IMR-90 (cell line): ENCODE results near the gene ASTN2. TPM values are rescaled to one million over a fixed set of nuclear protein-coding genes. Genes with fewer than 3 reads are reported as not detected.

Experiments used
- ATAC-seq: fragments of 200-7000 bp; cut with Tn5 transposase; 2 replicates; pipeline ENCODE4 v1.9.1; 2020; ENCODE audit warnings: low read depth, mild to moderate bottlenecking, moderate library complexity
- BruUV-seq: library from RNA; stranded (reverse); fragments of 400-500 nt; replicated peaks from 2 replicates; lab custom pipeline; 2021; lab: Mats Ljungman, UMichigan
- CTCF ChIA-PET: fragments of 300-600 bp; formaldehyde crosslinking; extraction: SDS; loops from one replicate; lab custom pipeline; 2021; ENCODE audit warnings: antibody characterized with exemption; lab: Yijun Ruan, JAX
- POLR2A ChIA-PET: fragments of 300-600 bp; sonication (Branson Sonifier 250); formaldehyde crosslinking; loops from one replicate; lab custom pipeline; 2022; ENCODE audit warnings: antibody characterized with exemption; ENCODE audit not compliant: unreplicated experiment; lab: Charles Lee
- DNase-seq: peaks from one replicate; pipeline ENCODE4 v3.0.0; 2013
- H2AFZ ChIP-seq: replicated peaks from 2 replicates; pipeline ENCODE3; 2013; ENCODE audit warnings: low read length, mild to moderate bottlenecking; ENCODE audit not compliant: poor library complexity
- H2AK5ac ChIP-seq: 2 replicates; pipeline ENCODE4 v1.6.1; 2013; ENCODE audit warnings: low read depth, low read length, inconsistent platforms
- H2AK9ac ChIP-seq: replicated peaks from 2 replicates; pipeline ENCODE3; 2013; ENCODE audit warnings: mild to moderate bottlenecking, low read depth, low read length, moderate library complexity; ENCODE audit not compliant: poor library complexity
- H2BK120ac ChIP-seq: 2 replicates; pipeline ENCODE4 v1.6.1; 2013; ENCODE audit warnings: low read depth, low read length, inconsistent platforms
- H2BK15ac ChIP-seq: 3 replicates; pipeline ENCODE4 v1.6.1; 2013; ENCODE audit warnings: low read depth, low read length, inconsistent platforms
- H2BK20ac ChIP-seq: 2 replicates; pipeline ENCODE4 v1.6.1; 2013; ENCODE audit warnings: low read depth, mild to moderate bottlenecking, inconsistent platforms, low read length, moderate library complexity
- H2BK5ac ChIP-seq: 2 replicates; pipeline ENCODE4 v1.6.1; 2013; ENCODE audit warnings: mild to moderate bottlenecking, low read depth, low read length, inconsistent platforms; ENCODE audit not compliant: poor library complexity, severe bottlenecking
- H3K14ac ChIP-seq: replicated peaks from 2 replicates; pipeline ENCODE4 v1.6.1; 2013; ENCODE audit warnings: low read depth, low read length, inconsistent platforms
- H3K18ac ChIP-seq: 2 replicates; pipeline ENCODE4 v1.6.1; 2013; ENCODE audit warnings: low read depth, low read length, control low read depth
- H3K23ac ChIP-seq: 2 replicates; pipeline ENCODE4 v1.6.1; 2013; ENCODE audit warnings: low read depth, low read length, inconsistent platforms
- H3K27ac ChIP-seq: 2 replicates; pipeline ENCODE4 v1.5.1; 2013; ENCODE audit warnings: mild to moderate bottlenecking, control low read depth, low read length; ENCODE audit not compliant: insufficient read depth
- H3K27me3 ChIP-seq: 2 replicates; pipeline ENCODE4 v1.6.1; 2013; ENCODE audit warnings: low read length; ENCODE audit not compliant: control insufficient read depth, insufficient read depth
- H3K36me3 ChIP-seq: 2 replicates; pipeline ENCODE4 v1.6.1; 2013; ENCODE audit warnings: low read length, mixed read lengths; ENCODE audit not compliant: control insufficient read depth, insufficient read depth
- H3K4ac ChIP-seq: 2 replicates; pipeline ENCODE4 v1.6.1; 2013; ENCODE audit warnings: low read depth, low read length, inconsistent platforms
- H3K4me1 ChIP-seq: 2 replicates; pipeline ENCODE4 v1.6.1; 2013; ENCODE audit warnings: low read length, mixed read lengths; ENCODE audit not compliant: control insufficient read depth, insufficient read depth
- H3K4me2 ChIP-seq: 2 replicates; pipeline ENCODE4 v1.6.1; 2013; ENCODE audit warnings: low read depth, mild to moderate bottlenecking, control low read depth, low read length, moderate library complexity
- H3K4me3 ChIP-seq: 2 replicates; pipeline ENCODE4 v1.5.1; 2013; ENCODE audit warnings: low read depth, mild to moderate bottlenecking, control low read depth, low read length, moderate library complexity; ENCODE audit not compliant: insufficient read depth
- H3K56ac ChIP-seq: 2 replicates; pipeline ENCODE4 v1.6.1; 2013; ENCODE audit warnings: low read length, inconsistent platforms; ENCODE audit not compliant: insufficient read depth; ENCODE audit errors: extremely low read depth
- H3K79me1 ChIP-seq, 2 experiments: 2 replicates each; pipeline ENCODE4 v1.6.1; 2013; ENCODE audit warnings: low read length in 2 of 2, inconsistent platforms in 1 of 2, low read depth in 1 of 2
- H3K9ac ChIP-seq: 2 replicates; pipeline ENCODE4 v1.6.1; 2013; ENCODE audit warnings: low read depth, low read length, control low read depth
- H3K9me1 ChIP-seq: 2 replicates; pipeline ENCODE4 v1.6.1; 2013; ENCODE audit warnings: low read length, inconsistent platforms; ENCODE audit not compliant: insufficient read depth
- H3K9me3 ChIP-seq: 2 replicates; pipeline ENCODE4 v1.6.1; 2013; ENCODE audit warnings: low read length; ENCODE audit not compliant: control insufficient read depth, insufficient read depth
- H4K20me1 ChIP-seq: 2 replicates; pipeline ENCODE4 v1.6.1; 2013; ENCODE audit warnings: low read length, inconsistent platforms; ENCODE audit not compliant: insufficient read depth
- H4K5ac ChIP-seq: 2 replicates; pipeline ENCODE4 v1.6.1; 2013; ENCODE audit warnings: mild to moderate bottlenecking, low read depth, low read length, control low read depth
- H4K8ac ChIP-seq, 2 experiments: 2 replicates each; pipeline ENCODE4 v1.6.1; 2013; ENCODE audit warnings: low read depth in 2 of 2, low read length in 2 of 2, control low read depth in 1 of 2, inconsistent platforms in 1 of 2
- H4K91ac ChIP-seq: 2 replicates; pipeline ENCODE4 v1.6.1; 2013; ENCODE audit warnings: low read depth, low read length, inconsistent platforms; ENCODE audit not compliant: insufficient read depth
- BHLHE40 ChIP-seq: fragments of 150-350 bp; IDR thresholded peaks from 2 replicates; pipeline ENCODE4 v1.6.1; 2016; ENCODE audit warnings: mild to moderate bottlenecking, low read depth, low read length
- FOS ChIP-seq: fragments of 150-350 bp; IDR thresholded peaks from 2 replicates; pipeline ENCODE4 v1.6.1; 2016; ENCODE audit warnings: low read depth, low read length
- RCOR1 ChIP-seq: IDR thresholded peaks from 2 replicates; pipeline ENCODE4 v1.6.1; 2012; ENCODE audit warnings: mild to moderate bottlenecking, low read length, improper control_type of control experiment; ENCODE audit not compliant: insufficient replicate concordance
- WGBS, 2 experiments: methylation state at CpG; one replicate each; pipeline versions ENCODE4 v1.1.5 to v1.1.7; 2013; ENCODE audit warnings: missing lambda C conversion rate in 2 of 2; ENCODE audit not compliant: insufficient read length in 1 of 2; ENCODE audit errors: extremely low coverage in 2 of 2; 5-methylcytosine and 5-hydroxymethylcytosine counted together
- dilution Hi-C: fragments of 300-500 bp; cut with HindIII; formaldehyde crosslinking; loops from one replicate; pipeline ENCODE4 v1.14.3; 2018; ENCODE audit warnings: low sequenced_read_pairs; ENCODE audit not compliant: unreplicated experiment
- in situ Hi-C: fragments of 300-500 bp; cut with MboI; formaldehyde crosslinking; loops from 3 replicates; pipeline ENCODE4 v1.14.3; 2019; ENCODE audit warnings: low sequenced_read_pairs, inconsistent platforms, mixed read lengths
- intact Hi-C: fragments of 100-400 bp; cut with micrococcal nuclease; formaldehyde crosslinking; loops from 2 replicates; pipeline ENCODE4 v1.10.0; 2022
- polyA plus RNA-seq, 3 experiments: library from polyadenylated mRNA; depleted of rRNA; stranded (reverse); fragments of >200 nt; gene quantifications; 2 replicates each; pipeline ENCODE4 v1.2.3, GENCODE V29; 2012; ENCODE audit warnings: low replicate concordance in 1 of 3
- total RNA-seq: library from RNA; depleted of rRNA; stranded (reverse); fragments of >200 nt; gene quantifications from 2 replicates; pipeline ENCODE4 v1.2.3, GENCODE V29; 2012
- TF ChIP-seq, protein P1 (sequence below): fragments of 150-350 bp; IDR thresholded peaks from 2 replicates; pipeline ENCODE4 v1.6.1; 2016; ENCODE audit warnings: low read depth, mild to moderate bottlenecking, low read length, moderate library complexity, borderline replicate concordance
- TF ChIP-seq, protein P2 (sequence below): fragments of 150-350 bp; IDR thresholded peaks from 2 replicates; pipeline ENCODE4 v1.6.1; 2017; ENCODE audit warnings: mild to moderate bottlenecking, antibody characterized with exemption, low read length, low read depth

The ASTN2 gene
- total and polyA plus RNA-seq, 2 of the 4 experiments (the other 2 are of a cell fraction), result 3.8 to 6.8 TPM

DNA sequence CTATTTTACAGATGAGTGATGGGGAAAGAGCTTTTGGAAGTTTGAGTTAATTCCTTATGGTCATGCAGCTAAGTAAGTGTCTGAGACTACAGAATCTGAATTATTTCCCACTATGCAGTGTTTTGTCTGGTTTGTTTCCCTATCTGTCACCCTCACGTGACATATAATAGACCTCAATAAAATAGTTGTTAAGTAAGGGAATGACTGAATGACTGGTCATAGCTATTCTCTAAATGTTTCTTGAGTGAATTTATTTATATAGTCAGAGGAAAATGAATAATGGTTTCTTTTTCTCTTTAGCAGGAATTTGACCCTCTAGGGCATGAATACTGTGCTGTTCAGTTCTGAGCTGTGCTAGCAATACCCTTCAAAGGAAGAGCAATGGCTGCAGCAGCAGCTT lies 717.5 kb downstream of the ASTN2 start:
- Histone ChIP-seq H3K27me3 (no peaks in the 10 kb centered on the region), H2AK9ac (no peak overlapping the region), H3K27ac (no peak overlapping the region), H2AFZ (no peak overlapping the region), H3K4me1 (peaks cover 16% of the 10 kb centered on the region), H3K4me3 (no peak overlapping the region), H3K56ac (no peak overlapping the region; the same call in 1 of the 2 replicates), H4K5ac (no peak overlapping the region), H2BK120ac (no peak overlapping the region), H3K79me1 (peaks cover 50 to 79% of the 10 kb centered on the region in 2 experiments; a peak in 3 of 4 replicates), H3K4ac (peak overlapping the region; percentile 57; the same call in 1 of the 2 replicates), H2BK5ac (no peak overlapping the region), H4K20me1 (peaks cover 76% of the 10 kb centered on the region), H3K14ac (no peak overlapping the region), H3K9me1 (peaks cover 23% of the 10 kb centered on the region), H2BK15ac (no peak overlapping the region), H2AK5ac (peak overlapping the region; percentile 52; the same call in 1 of the 2 replicates), H3K9ac (no peak overlapping the region), H3K4me2 (no peak overlapping the region), H2BK20ac (no peak overlapping the region; the same call in 1 of the 2 replicates), H3K36me3 (peaks cover 25% of the 10 kb centered on the region), H4K8ac (no peak overlapping the region), H4K91ac (no peak overlapping the region), H3K9me3 (no peaks in the 10 kb centered on the region), H3K18ac (no peak overlapping the region), H3K23ac (no peak overlapping the region)
- CTCF ChIA-PET, result no interaction called here
- dilution Hi-C loops, result no loop called here
- peak; percentile 95 for TF ChIP-seq BHLHE40
- TF ChIP-seq, protein P1, sequence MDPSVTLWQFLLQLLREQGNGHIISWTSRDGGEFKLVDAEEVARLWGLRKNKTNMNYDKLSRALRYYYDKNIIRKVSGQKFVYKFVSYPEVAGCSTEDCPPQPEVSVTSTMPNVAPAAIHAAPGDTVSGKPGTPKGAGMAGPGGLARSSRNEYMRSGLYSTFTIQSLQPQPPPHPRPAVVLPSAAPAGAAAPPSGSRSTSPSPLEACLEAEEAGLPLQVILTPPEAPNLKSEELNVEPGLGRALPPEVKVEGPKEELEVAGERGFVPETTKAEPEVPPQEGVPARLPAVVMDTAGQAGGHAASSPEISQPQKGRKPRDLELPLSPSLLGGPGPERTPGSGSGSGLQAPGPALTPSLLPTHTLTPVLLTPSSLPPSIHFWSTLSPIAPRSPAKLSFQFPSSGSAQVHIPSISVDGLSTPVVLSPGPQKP, result no peak
- TF ChIP-seq, protein P2, sequence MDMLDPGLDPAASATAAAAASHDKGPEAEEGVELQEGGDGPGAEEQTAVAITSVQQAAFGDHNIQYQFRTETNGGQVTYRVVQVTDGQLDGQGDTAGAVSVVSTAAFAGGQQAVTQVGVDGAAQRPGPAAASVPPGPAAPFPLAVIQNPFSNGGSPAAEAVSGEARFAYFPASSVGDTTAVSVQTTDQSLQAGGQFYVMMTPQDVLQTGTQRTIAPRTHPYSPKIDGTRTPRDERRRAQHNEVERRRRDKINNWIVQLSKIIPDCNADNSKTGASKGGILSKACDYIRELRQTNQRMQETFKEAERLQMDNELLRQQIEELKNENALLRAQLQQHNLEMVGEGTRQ, result peak; percentile 92
- TF ChIP-seq RCOR1, result no peak
- TF ChIP-seq FOS, result peak; percentile 17; the same call in 1 of the 2 replicates
- DNase-seq (peak; percentile 77), ATAC-seq (peak; percentile 80)
- intact Hi-C loops, result no loop called here
- in situ Hi-C loops, result no loop called here
- POLR2A ChIA-PET, result no interaction called here
- WGBS, 2 experiments, result no CpG with 5 or more reads among the region's 1 CpG
- no TSS peak for BruUV-seq
